H9 (cell line): Measurements from ENCODE around the gene ALDH1A2. TPM values are rescaled to one million over a fixed set of nuclear protein-coding genes. Genes with fewer than 3 reads are reported as not detected.

ENCODE experiments used
- DNase-seq: peaks from one replicate; pipeline ENCODE4 v3.0.0-alpha.2; 2017
- H2AFZ ChIP-seq: one replicate; pipeline ENCODE4 v1.6.1; 2013; ENCODE audit warnings: mild to moderate bottlenecking, low read length, control low read depth, moderate library complexity
- H2AK5ac ChIP-seq: 2 replicates; pipeline ENCODE4 v1.6.1; 2013; ENCODE audit warnings: low read length, control low read depth, mixed read lengths; ENCODE audit not compliant: insufficient read length
- H2BK120ac ChIP-seq: one replicate; pipeline ENCODE4 v1.6.1; 2013; ENCODE audit warnings: low read depth, mild to moderate bottlenecking, low read length, control low read depth, inconsistent platforms; ENCODE audit not compliant: poor library complexity, severe bottlenecking
- H2BK12ac ChIP-seq: 2 replicates; pipeline ENCODE4 v1.6.1; 2013; ENCODE audit warnings: low read length, control low read depth, mixed read lengths, low read depth; ENCODE audit not compliant: insufficient read length
- H2BK15ac ChIP-seq: 2 replicates; pipeline ENCODE4 v1.6.1; 2013; ENCODE audit warnings: low read depth, low read length, control low read depth
- H2BK20ac ChIP-seq: one replicate; pipeline ENCODE4 v1.6.1; 2013; ENCODE audit warnings: low read depth, mild to moderate bottlenecking, low read length, control low read depth, inconsistent platforms; ENCODE audit not compliant: poor library complexity, severe bottlenecking
- H2BK5ac ChIP-seq: 2 replicates; pipeline ENCODE4 v1.6.1; 2013; ENCODE audit warnings: low read length, control low read depth, mixed read lengths; ENCODE audit not compliant: insufficient read length
- H3K14ac ChIP-seq: 2 replicates; pipeline ENCODE4 v1.6.1; 2013; ENCODE audit warnings: low read length, control low read depth; ENCODE audit not compliant: insufficient read depth
- H3K18ac ChIP-seq: 2 replicates; pipeline ENCODE4 v1.6.1; 2013; ENCODE audit warnings: low read depth, mild to moderate bottlenecking, mixed read lengths, low read length, control low read depth; ENCODE audit not compliant: insufficient read length
- H3K23ac ChIP-seq: 2 replicates; pipeline ENCODE4 v1.6.1; 2013; ENCODE audit warnings: low read length, control low read depth, mixed read lengths, low read depth; ENCODE audit not compliant: insufficient read length
- H3K23me2 ChIP-seq: 2 replicates; pipeline ENCODE4 v1.6.1; 2013; ENCODE audit warnings: low read depth, mild to moderate bottlenecking, mixed read lengths, low read length, control low read depth; ENCODE audit not compliant: insufficient read length, poor library complexity, severe bottlenecking
- H3K27ac ChIP-seq: 2 replicates; pipeline ENCODE4 v1.5.1; 2013; ENCODE audit warnings: low read length, control low read depth, mixed read lengths, low read depth; ENCODE audit not compliant: insufficient read length
- H3K27me3 ChIP-seq: 2 replicates; pipeline ENCODE4 v1.6.1; 2013; ENCODE audit warnings: low read length, control low read depth, inconsistent platforms; ENCODE audit not compliant: insufficient read depth
- H3K4ac ChIP-seq: 2 replicates; pipeline ENCODE4 v1.6.1; 2013; ENCODE audit warnings: low read depth, mild to moderate bottlenecking, control low read depth, inconsistent platforms, low read length, moderate library complexity
- H3K4me1 ChIP-seq: 2 replicates; pipeline ENCODE4 v1.6.1; 2013; ENCODE audit warnings: low read length, control low read depth, inconsistent platforms; ENCODE audit not compliant: insufficient read depth
- H3K4me2 ChIP-seq: 2 replicates; pipeline ENCODE4 v1.6.1; 2013; ENCODE audit warnings: low read length, control low read depth, mixed read lengths; ENCODE audit not compliant: insufficient read length, insufficient read depth
- H3K56ac ChIP-seq: 2 replicates; pipeline ENCODE4 v1.6.1; 2013; ENCODE audit warnings: low read depth, mild to moderate bottlenecking, mixed read lengths, low read length, control low read depth; ENCODE audit not compliant: insufficient read length
- H3K79me1 ChIP-seq: 2 replicates; pipeline ENCODE4 v1.6.1; 2013; ENCODE audit warnings: low read depth, mild to moderate bottlenecking, moderate library complexity, low read length, control low read depth, inconsistent platforms; ENCODE audit not compliant: insufficient read depth, poor library complexity, severe bottlenecking
- H3K79me2 ChIP-seq: 2 replicates; pipeline ENCODE4 v1.6.1; 2013; ENCODE audit warnings: low read length, control low read depth, inconsistent platforms; ENCODE audit not compliant: insufficient read depth
- H3K9ac ChIP-seq: 2 replicates; pipeline ENCODE4 v1.6.1; 2013; ENCODE audit warnings: low read length, control low read depth, mixed read lengths; ENCODE audit not compliant: insufficient read length; ENCODE audit errors: extremely low read depth
- H3K9me3 ChIP-seq: one replicate; pipeline ENCODE4 v1.6.1; 2013; ENCODE audit warnings: low read depth, low read length, inconsistent platforms; ENCODE audit not compliant: control insufficient read depth
- H3T11ph ChIP-seq: one replicate; pipeline ENCODE4 v1.6.1; 2013; ENCODE audit warnings: mild to moderate bottlenecking, low read length, control low read depth, inconsistent platforms
- H4K20me1 ChIP-seq: one replicate; pipeline ENCODE4 v1.6.1; 2013; ENCODE audit not compliant: control insufficient read depth, insufficient read length, insufficient read depth
- H4K5ac ChIP-seq: 2 replicates; pipeline ENCODE4 v1.6.1; 2013; ENCODE audit warnings: low read depth, mild to moderate bottlenecking, mixed read lengths, low read length, control low read depth; ENCODE audit not compliant: insufficient read length
- H4K8ac ChIP-seq: replicated peaks from 2 replicates; pipeline ENCODE4 v1.6.1; 2013; ENCODE audit warnings: low read length, control low read depth, mixed read lengths, low read depth; ENCODE audit not compliant: insufficient read length
- H4K91ac ChIP-seq: 2 replicates; pipeline ENCODE4 v1.6.1; 2013; ENCODE audit warnings: low read depth, mild to moderate bottlenecking, moderate library complexity, mixed read lengths, low read length, control low read depth; ENCODE audit not compliant: insufficient read length
- H3K27ac Mint-ChIP-seq, 3 experiments: 2 replicates in 2 of 3; 3 replicates in 1 of 3; pipeline ENCODE4 v1.8.0; 2020 to 2021; ENCODE audit warnings: mixed read lengths in 3 of 3, mild to moderate bottlenecking in 1 of 3, moderate library complexity in 1 of 3
- H3K27me3 Mint-ChIP-seq: 2 replicates; pipeline ENCODE4 v1.8.0; 2021; ENCODE audit warnings: low read depth, mild to moderate bottlenecking, moderate library complexity, mixed read lengths
- H3K36me3 Mint-ChIP-seq, 3 experiments: 2 replicates in 2 of 3; 3 replicates in 1 of 3; pipeline ENCODE4 v1.8.0; 2020 to 2021; ENCODE audit warnings: low read depth in 3 of 3, mixed read lengths in 3 of 3; ENCODE audit not compliant: insufficient read depth in 1 of 3
- H3K4me1 Mint-ChIP-seq, 2 experiments: 2 replicates each; pipeline ENCODE4 v1.8.0; 2020; ENCODE audit warnings: mixed read lengths in 2 of 2
- H3K4me3 Mint-ChIP-seq, 2 experiments: 2 replicates in 1 of 2; 3 replicates in 1 of 2; pipeline ENCODE4 v1.8.0; 2020 to 2021; ENCODE audit warnings: mild to moderate bottlenecking in 2 of 2, mixed read lengths in 2 of 2, moderate library complexity in 1 of 2
- H3K9me3 Mint-ChIP-seq, 2 experiments: 2 replicates in 1 of 2; 3 replicates in 1 of 2; pipeline ENCODE4 v1.8.0; 2020; ENCODE audit warnings: mild to moderate bottlenecking in 2 of 2, mixed read lengths in 2 of 2, moderate library complexity in 1 of 2
- WGBS: extraction: QIAGEN DNeasy Blood & Tissue Kit; methylation state at CpG from one replicate; pipeline ENCODE4 v1.1.7; 2013; ENCODE audit warnings: missing lambda C conversion rate, low lambda C conversion rate, mixed read lengths; ENCODE audit not compliant: insufficient read length; ENCODE audit errors: extremely low coverage; 5-methylcytosine and 5-hydroxymethylcytosine counted together
- total RNA-seq: library from RNA; stranded (reverse); gene quantifications from 2 replicates; pipeline ENCODE4 v1.2.1, GENCODE V29; 2021
- TF ChIP-seq, protein P1 (sequence below): fragments of 200-600 bp; sonication (generic); conservative IDR thresholded peaks from 3 replicates; pipeline ENCODE4 v1.8.0; 2021; ENCODE audit warnings: antibody characterized with exemption, mild to moderate bottlenecking

Gene ALDH1A2
- total RNA-seq, 1 experiment from 2014 or later, result 0.72 TPM

DNA sequence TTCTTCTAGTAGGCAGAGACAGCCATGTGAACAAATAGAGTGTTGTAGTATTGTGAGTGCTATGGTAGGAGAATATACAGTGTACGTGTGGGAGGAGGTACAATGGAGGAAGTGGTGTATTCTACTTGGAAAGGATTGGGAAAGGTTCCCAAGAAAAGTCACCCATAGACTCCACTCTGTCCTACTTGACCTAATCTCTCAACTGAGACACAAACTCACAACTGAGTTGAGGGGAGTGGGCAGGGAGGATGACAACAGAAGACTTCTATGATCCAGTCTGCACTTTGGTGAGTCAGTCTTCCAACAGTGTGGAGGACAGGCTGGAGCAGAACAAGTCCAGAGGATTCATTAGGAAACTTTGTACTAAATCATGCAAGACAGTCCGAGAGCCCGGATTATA lies 43.9 kb upstream of the ALDH1A2 start:
- Histone ChIP-seq H2BK20ac (no peak overlapping the region), H3K14ac (no peak overlapping the region), H3K9ac (no peak overlapping the region), H3K23me2 (no peaks in the 10 kb centered on the region), H4K20me1 (no peaks in the 10 kb centered on the region), H2AK5ac (no peak overlapping the region), H2BK120ac (no peak overlapping the region), H4K8ac (no peak overlapping the region), H3K79me2 (no peaks in the 10 kb centered on the region), H3K23ac (no peak overlapping the region), H3K4me1 (peaks cover 2% of the 10 kb centered on the region; the same call in 1 of the 2 replicates), H3K56ac (no peak overlapping the region), H3K27ac (no peak overlapping the region), H3K27me3 (no peaks in the 10 kb centered on the region), H3K9me3 (no peaks in the 10 kb centered on the region), H4K5ac (no peak overlapping the region), H3K18ac (no peak overlapping the region), H3K79me1 (no peaks in the 10 kb centered on the region), H3K4ac (no peak overlapping the region), H2BK5ac (no peak overlapping the region), H2BK15ac (no peak overlapping the region), H4K91ac (no peak overlapping the region), H2AFZ (no peak overlapping the region), H2BK12ac (no peak overlapping the region), H3T11ph (no peak overlapping the region), H3K4me2 (no peak overlapping the region)
- no CpG with 5 or more reads among the region's 3 CpGs for WGBS
- no peak for DNase-seq
- Mint-ChIP-seq H3K36me3 (no peaks in the 10 kb centered on the region), H3K4me1 (peaks cover 0 to 4% of the 10 kb centered on the region in 2 experiments; a peak in 2 of 4 replicates), H3K27ac (no peak overlapping the region), H3K27me3 (no peaks in the 10 kb centered on the region), H3K4me3 (no peak overlapping the region), H3K9me3 (no peaks in the 10 kb centered on the region)
- TF ChIP-seq, protein P1, sequence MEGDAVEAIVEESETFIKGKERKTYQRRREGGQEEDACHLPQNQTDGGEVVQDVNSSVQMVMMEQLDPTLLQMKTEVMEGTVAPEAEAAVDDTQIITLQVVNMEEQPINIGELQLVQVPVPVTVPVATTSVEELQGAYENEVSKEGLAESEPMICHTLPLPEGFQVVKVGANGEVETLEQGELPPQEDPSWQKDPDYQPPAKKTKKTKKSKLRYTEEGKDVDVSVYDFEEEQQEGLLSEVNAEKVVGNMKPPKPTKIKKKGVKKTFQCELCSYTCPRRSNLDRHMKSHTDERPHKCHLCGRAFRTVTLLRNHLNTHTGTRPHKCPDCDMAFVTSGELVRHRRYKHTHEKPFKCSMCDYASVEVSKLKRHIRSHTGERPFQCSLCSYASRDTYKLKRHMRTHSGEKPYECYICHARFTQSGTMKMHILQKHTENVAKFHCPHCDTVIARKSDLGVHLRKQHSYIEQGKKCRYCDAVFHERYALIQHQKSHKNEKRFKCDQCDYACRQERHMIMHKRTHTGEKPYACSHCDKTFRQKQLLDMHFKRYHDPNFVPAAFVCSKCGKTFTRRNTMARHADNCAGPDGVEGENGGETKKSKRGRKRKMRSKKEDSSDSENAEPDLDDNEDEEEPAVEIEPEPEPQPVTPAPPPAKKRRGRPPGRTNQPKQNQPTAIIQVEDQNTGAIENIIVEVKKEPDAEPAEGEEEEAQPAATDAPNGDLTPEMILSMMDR, result no peak
